ENCODE results near the gene MRPS23. TPM values are rescaled to one million over a fixed set of nuclear protein-coding genes. Genes with fewer than 3 reads are reported as not detected.

Gene MRPS23
- total and polyA plus RNA-seq, 2 experiments from 2014 or later, result 53.2 to 74.5 TPM

- no peak for TF ChIP-seq ZNF462 (CRISPR knock-in tag; IDR thresholded peaks at IDR 0.05)
- TF ChIP-seq EZH2 (IDR thresholded peaks at IDR 0.05; ENCODE audit: low read depth, unreplicated experiment), result no peak
- TF ChIP-seq NANOG (IDR thresholded peaks at IDR 0.05; ENCODE audit: borderline replicate concordance), result no peak
Observed at GRCh38 chr17:57819285-57819684, 30.6 kb downstream of the MRPS23 start (continued).

GRCh38 chr17:57818066-57818465 is 31.8 kb downstream of the MRPS23 start:
- H3K36me3 Mint-ChIP-seq (ENCODE audit: low read depth), result no peaks in the 10 kb centered on the region
- H3F3A ChIP-seq (replicated peaks; ENCODE audit: low read depth), result no peaks in the 10 kb centered on the region
- H2AFZ ChIP-seq, result no peak overlapping the region
- H3K4me1 Mint-ChIP-seq, result peaks cover 8% of the 10 kb centered on the region; the same call in 2 of the 3 replicates
- no peaks in the 10 kb centered on the region for H3K9me2 ChIP-seq (ENCODE audit: insufficient read depth)
- no peaks in the 10 kb centered on the region for H4K20me1 ChIP-seq (replicated peaks; ENCODE audit: insufficient read depth)
- H3K36me3 ChIP-seq (ENCODE audit: insufficient read depth), result no peaks in the 10 kb centered on the region
- ATAC-seq (no peak), DNase-seq (ENCODE audit: low spot score) (no peak)
- H3K4me3 ChIP-seq, result no peak overlapping the region
- H3K79me2 ChIP-seq (replicated peaks; ENCODE audit: insufficient read depth), result no peaks in the 10 kb centered on the region
- peaks cover 7% of the 10 kb centered on the region for H3K27me3 Mint-ChIP-seq (ENCODE audit: insufficient read depth, low read depth, poor library complexity)
- no peaks in the 10 kb centered on the region for H3K4me1 ChIP-seq (ENCODE audit: insufficient read depth)
- no peak overlapping the region for H3K4me3 Mint-ChIP-seq
- H3K9me3 Mint-ChIP-seq, result no peaks in the 10 kb centered on the region
- no peak overlapping the region for H3K27ac Mint-ChIP-seq
- H3K27me3 ChIP-seq (ENCODE audit: insufficient read depth), result no peaks in the 10 kb centered on the region
- H3K27ac ChIP-seq (ENCODE audit: low read depth), result no peak overlapping the region
- no peak overlapping the region for H3K4me2 ChIP-seq
- TF ChIP-seq POLR2AphosphoS5 (IDR thresholded peaks at IDR 0.05; ENCODE audit: low read depth) (no peak), CTCF (conservative IDR thresholded peaks at IDR 0.05; ENCODE audit: low read depth in 2 of 2) (no peak), CREB1 (CRISPR knock-in tag; IDR thresholded peaks at IDR 0.05; ENCODE audit: low read depth) (no peak), ETS1 (IDR thresholded peaks at IDR 0.05) (no peak), NANOG (IDR thresholded peaks at IDR 0.05; ENCODE audit: borderline replicate concordance) (no peak), ZNF331 (CRISPR knock-in tag; IDR thresholded peaks at IDR 0.05; ENCODE audit: low read depth) (no peak), STAT1 (IDR thresholded peaks at IDR 0.05; ENCODE audit: unreplicated experiment) (no peak), ZNF114 (CRISPR knock-in tag; IDR thresholded peaks at IDR 0.05) (no peak), REST (IDR thresholded peaks at IDR 0.05; ENCODE audit: unreplicated experiment) (no peak), EZH2 (IDR thresholded peaks at IDR 0.05; ENCODE audit: low read depth, unreplicated experiment) (no peak)
